GM18520 (cell line): Measurements from ENCODE around the gene GIPC2.
A peak's percentile ranks its signal among the peaks of the same experiment; 100 is the strongest.
"Not testable (repeated sequence)": the region's sequence is repeated elsewhere in the genome, so short reads cannot be mapped to it uniquely, and the experiment has no call there.

Experiments
- ATAC-seq: cut with Tn5 transposase; IDR thresholded peaks from one replicate; pipeline ENCODE4 v1.9.1; 2021; ENCODE audit not compliant: unreplicated experiment

The GIPC2 gene

GRCh38 chr1:78064886-78065285 is 19.1 kb downstream of the GIPC2 start:
- ATAC-seq = not testable (repeated sequence)

- ATAC-seq = no peak
These were observed 23.0 kb downstream of the GIPC2 start for GRCh38 chr1:78068681-78069283.

DNA sequence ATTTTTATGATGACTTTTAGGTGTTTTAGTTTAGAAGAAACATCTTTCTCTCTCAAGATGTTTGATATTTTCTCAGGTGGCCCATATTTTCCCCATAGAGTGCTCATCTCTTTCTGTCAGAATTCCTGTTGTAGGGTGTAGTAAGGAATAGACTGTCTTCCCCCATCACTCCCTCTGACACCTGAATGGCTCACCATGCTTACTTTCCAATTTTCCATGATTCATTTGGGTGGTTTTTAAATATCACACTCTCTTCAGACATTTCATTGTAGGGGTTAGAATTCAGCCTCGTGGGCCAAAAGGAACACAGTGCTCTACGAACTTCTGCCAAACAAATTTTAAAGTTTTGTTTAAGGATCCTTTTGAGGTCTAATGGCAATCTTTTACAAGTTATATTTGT is 24.0 kb downstream of the GIPC2 start:
- no peak for ATAC-seq

DNA sequence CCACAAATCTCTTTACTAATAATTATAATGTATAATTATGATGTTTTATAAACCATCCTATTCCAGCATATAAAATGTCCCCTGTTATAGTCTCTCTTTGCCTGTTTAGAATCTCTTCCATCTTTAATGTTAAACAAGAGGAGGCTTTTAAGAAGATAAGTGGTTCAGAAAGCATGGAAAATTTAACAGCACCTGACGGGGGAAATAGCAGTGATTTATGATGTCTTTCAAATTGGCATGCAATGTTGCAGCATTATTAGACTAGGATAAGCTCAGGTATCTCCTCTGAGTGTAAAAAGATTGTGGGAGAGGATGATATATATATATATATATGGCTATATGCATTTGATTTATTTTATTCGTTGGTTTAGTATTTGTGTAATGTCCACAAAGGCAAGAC is 24.4 kb downstream of the GIPC2 start:
- no peak for ATAC-seq

GRCh38 chr1:78070758-78071157 is 25.0 kb downstream of the GIPC2 start:
- peak; percentile 48 for ATAC-seq

GRCh38 chr1:78071696-78072095 is 25.9 kb downstream of the GIPC2 start:
- ATAC-seq = no peak

- no peak for ATAC-seq
These were observed 26.4 kb downstream of the GIPC2 start for GRCh38 chr1:78072216-78072615.

- no peak for ATAC-seq
These were observed 27.7 kb downstream of the GIPC2 start for GRCh38 chr1:78073441-78073840.

DNA sequence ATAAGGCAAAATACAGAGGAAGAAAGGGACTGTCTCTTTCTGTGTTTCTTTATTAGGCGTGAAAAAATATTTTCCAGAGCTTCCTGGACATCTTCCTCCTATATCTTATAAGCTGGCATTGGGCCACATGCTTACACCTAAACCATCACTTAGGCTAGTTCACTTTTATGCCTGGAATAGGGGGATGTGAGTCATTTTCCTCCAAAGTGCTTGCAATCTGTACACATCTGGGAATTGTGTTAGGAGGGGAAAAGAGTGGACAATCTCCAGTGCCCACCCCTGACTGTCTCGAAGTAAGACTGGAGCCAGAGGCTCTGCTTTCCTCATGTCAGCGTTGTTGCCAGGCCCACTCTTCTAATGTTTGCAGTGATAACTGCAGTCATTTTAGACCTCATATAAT is 29.9 kb downstream of the GIPC2 start:
- no peak for ATAC-seq

GRCh38 chr1:78078358-78078757 is 32.6 kb downstream of the GIPC2 start:
- ATAC-seq = no peak

GRCh38 chr1:78079580-78079979 is 33.8 kb downstream of the GIPC2 start:
- no peak for ATAC-seq

- ATAC-seq = no peak
These were observed 35.0 kb downstream of the GIPC2 start for GRCh38 chr1:78080767-78081166.

DNA sequence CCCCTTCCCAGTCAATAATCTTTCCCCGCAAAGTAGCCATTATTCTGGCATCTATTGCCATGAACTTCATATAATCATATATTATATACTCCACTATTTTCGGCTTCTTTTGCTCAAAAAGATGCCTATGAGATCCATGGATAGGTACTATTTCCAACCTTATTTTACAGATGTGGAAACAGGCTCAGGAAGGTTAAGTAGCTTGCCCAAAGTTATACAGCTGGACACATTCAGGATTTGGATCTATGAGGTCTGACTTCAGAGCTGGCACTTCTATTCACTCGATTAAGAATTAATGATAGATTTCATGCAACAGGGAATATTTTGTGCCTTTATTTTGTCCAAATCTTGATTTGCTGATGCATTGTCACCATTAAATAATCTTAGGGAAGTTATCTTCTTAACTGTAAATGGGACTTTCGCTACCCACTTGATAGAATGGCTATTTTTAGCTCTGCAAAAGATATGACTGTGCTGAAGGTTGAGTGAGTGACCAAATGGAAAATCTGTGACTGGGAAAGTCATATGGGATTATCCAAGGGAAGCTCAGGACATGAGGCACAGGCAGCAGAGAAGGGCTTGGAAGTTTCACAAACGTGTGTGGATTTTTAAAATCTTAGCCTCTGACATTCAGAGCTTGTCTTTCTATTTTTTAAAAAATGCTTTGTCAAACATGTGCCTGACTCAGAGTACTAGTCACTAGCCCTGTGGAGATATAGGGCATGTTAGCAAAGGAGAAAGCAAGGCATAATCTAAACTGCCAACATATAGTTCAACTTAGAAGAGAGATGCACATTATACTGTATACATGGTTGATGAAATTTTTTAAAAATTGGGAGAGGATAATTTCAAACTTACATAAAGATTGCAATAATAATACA is 36.5 kb downstream of the GIPC2 start:
- ATAC-seq = no peak

DNA sequence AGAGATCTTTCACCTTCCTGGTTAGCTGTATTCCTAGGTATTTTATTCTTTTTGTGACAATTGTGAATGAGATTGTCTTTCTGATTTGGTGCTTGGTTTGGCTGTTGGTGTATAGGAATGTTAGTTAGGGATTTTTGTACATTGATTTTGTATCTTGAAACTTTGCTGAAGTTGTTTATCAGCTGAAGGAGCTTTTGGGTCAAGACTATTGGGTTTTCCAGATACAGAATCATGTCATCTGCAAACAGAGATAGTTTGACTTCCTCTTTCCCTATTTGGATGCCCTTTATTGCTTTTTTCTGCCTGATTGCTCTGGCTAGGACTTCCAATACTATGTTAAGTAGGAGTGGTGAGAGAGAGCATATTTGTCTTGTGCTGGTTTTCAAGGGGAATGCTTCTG is 38.9 kb downstream of the GIPC2 start:
- not testable (repeated sequence) for ATAC-seq

GRCh38 chr1:78086697-78087096 is 40.9 kb downstream of the GIPC2 start:
- no peak for ATAC-seq

DNA sequence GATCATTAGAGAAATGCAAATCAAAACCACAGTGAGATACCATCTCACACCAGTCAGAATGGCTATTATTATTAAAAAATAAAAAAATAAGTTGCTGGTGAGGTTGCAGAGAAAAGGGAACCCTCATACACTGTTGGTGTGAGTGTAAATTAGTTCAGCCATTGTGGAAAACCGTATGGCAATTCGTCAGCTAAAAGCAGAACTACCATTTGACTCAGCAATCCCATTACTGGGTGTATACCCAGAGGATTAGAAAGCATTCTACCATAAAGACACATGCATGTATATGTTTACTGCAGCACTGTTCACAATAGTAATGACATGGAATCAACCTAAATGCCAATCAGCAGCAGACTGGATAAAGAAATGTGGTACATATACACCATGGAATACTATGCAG is 42.2 kb downstream of the GIPC2 start:
- ATAC-seq = no peak

DNA sequence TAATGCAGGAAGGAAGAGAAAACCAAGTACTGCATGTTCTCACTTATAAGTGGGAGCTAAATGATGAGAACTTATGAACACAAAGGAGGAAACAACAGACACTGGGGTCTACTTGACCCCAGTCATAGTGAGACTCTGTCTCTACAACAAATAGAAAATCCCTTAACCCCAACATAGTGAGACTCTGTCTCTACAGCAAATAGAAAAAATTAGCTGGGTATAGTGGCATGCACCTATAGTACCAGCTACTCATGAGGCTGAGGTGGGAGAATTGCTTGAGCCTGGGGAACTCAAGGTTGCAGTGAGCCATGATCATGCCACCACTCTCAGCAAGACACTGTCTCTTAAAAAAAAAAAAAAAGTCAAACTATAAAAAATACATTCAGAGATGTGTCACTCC is 42.7 kb downstream of the GIPC2 start:
- ATAC-seq = no peak

- no peak for ATAC-seq
These were observed 43.2 kb downstream of the GIPC2 start for GRCh38 chr1:78089010-78089409.

DNA sequence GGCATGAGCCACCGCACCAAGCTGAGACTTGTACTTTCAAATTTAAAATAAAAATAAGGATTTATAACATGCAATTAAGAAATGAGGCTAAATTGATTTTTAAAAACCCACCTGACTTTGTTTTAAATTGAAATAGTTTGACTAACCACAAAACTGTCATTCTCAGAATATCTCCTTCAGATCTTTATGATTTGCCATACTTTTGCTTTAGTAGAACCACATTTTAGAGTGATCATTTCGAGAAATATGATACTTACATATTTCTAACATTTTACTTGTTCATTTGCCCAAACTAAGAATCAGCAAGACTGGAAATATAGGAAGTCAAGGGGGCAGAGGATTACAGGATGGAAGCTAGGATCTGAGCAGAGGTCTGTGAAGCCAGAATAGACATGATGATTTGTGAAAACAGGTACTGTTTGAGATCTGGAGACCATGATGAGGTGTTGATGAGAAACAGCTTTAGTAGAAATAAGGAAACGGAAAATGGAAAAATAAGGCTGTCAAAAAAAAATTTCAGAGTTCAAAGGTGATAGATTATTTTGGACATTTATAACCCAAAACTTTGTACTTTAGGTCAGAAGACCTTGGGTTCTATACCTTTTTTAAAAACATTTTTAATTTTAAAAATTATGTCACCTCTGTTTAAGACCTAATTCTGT is 44.8 kb downstream of the GIPC2 start:
- ATAC-seq = no peak

- no peak for ATAC-seq
These were observed 45.5 kb downstream of the GIPC2 start for GRCh38 chr1:78091215-78091813.

DNA sequence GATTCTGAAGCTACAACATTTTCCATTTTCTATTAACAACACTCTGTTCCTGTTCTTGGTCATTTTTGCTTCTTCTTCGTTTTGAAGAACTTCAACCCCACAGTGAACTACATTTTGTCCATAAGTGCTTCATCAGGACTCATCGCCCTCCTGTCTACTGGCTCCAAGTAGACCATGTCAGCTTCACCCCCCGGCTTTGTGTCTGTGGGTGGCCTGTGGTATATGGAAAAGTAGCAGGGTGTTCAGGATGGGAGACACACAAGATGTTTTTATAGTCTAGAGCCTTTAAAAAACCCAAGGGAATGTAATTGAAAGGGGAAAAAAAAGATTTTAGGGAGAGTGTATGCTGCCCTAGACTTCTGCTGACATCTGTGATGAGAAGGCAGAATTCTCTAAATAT is 46.1 kb downstream of the GIPC2 start:
- ATAC-seq = no peak

DNA sequence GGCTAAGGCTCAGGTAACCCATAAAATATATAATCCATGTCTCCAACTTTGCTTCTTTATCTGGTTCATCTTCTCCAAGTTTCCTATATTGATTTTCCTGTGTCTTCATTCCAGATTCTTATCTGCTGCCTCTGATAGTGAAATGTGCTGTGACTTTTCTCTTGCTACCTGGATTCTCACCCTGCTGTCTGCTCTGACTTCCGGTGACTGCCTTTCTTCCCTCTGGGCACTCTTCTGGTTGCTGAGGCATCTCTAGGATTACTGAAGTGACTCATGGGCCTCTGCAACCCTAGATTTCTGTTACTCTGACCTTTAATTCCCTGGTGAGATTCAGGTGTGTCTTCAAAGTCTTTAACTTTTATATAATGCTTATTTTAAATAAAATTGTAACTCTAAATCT is 46.9 kb downstream of the GIPC2 start:
- no peak for ATAC-seq
